HG03139 (cell line): ENCODE data around the gene WNK3.

Experiments used
- ATAC-seq: cut with Tn5 transposase; IDR thresholded peaks from one replicate; pipeline ENCODE4 v1.9.1; 2021; ENCODE audit not compliant: unreplicated experiment

WNK3 gene

GRCh38 chrX:54246866-54247265, 111.0 kb downstream of the WNK3 start:
- no peak for ATAC-seq

- no peak for ATAC-seq
Measured at GRCh38 chrX:54238588-54238987, 119.3 kb downstream of the WNK3 start.

GRCh38 chrX:54237014-54237413, 120.8 kb downstream of the WNK3 start:
- ATAC-seq = no peak

GRCh38 chrX:54230435-54231148, 127.3 kb downstream of the WNK3 start:
- no peak for ATAC-seq

- no peak for ATAC-seq
Measured at GRCh38 chrX:54223581-54223980, 134.3 kb downstream of the WNK3 start.

- no peak for ATAC-seq
Measured at GRCh38 chrX:54213603-54214002, 144.2 kb downstream of the WNK3 start.

GRCh38 chrX:54208531-54208930, 149.3 kb downstream of the WNK3 start:
- no peak for ATAC-seq

- no peak for ATAC-seq
Measured at GRCh38 chrX:54198262-54198661, 159.6 kb downstream of the WNK3 start.

- no peak for ATAC-seq
Measured at GRCh38 chrX:54194982-54195588, 162.8 kb downstream of the WNK3 start.

- ATAC-seq = no peak
Measured at GRCh38 chrX:54193085-54193821, 164.6 kb downstream of the WNK3 start.

GRCh38 chrX:54184474-54184873, 173.4 kb downstream of the WNK3 start:
- no peak for ATAC-seq

- ATAC-seq = peak; percentile 36
Measured at GRCh38 chrX:54182864-54183613, 174.8 kb downstream of the WNK3 start, which contains the start of gene FAM120C. Gene FAM120C (minus strand): TSS chrX:54183254. CDS start chrX:54183198, 56 bp downstream.

- ATAC-seq = peak; percentile 66
Measured at GRCh38 chrX:54182194-54182863, 175.5 kb downstream of the WNK3 start.

GRCh38 chrX:54181202-54181953, 176.5 kb downstream of the WNK3 start:
- ATAC-seq = no peak

GRCh38 chrX:54180403-54180802, 177.4 kb downstream of the WNK3 start:
- no peak for ATAC-seq

- no peak for ATAC-seq
Measured at GRCh38 chrX:54178100-54178940, 179.5 kb downstream of the WNK3 start.

- ATAC-seq = no peak
Measured at GRCh38 chrX:54177306-54177705, 180.5 kb downstream of the WNK3 start.

GRCh38 chrX:54173791-54174190, 184.1 kb downstream of the WNK3 start:
- ATAC-seq = no peak

GRCh38 chrX:54172455-54172854, 185.4 kb downstream of the WNK3 start:
- ATAC-seq = no peak
